K562 (cell line): Measurements from ENCODE around the gene ZBTB26. TPM values are rescaled to one million over a fixed set of nuclear protein-coding genes. Genes with fewer than 3 reads are reported as not detected.

Experiments used
- MED1 ChIP-seq: sonication (generic); formaldehyde crosslinking; IDR thresholded peaks from 2 replicates; pipeline ENCODE4 v1.8.1; 2023; ENCODE audit warnings: missing genetic modification reagents, borderline replicate concordance
- MTA3 ChIP-seq: fragments of 450-650 bp; formaldehyde crosslinking; IDR thresholded peaks from 2 replicates; pipeline ENCODE4 v1.6.1; 2017; ENCODE audit warnings: mild to moderate bottlenecking, borderline replicate concordance
- NCOA4 ChIP-seq: fragments of 450-650 bp; IDR thresholded peaks from 2 replicates; pipeline ENCODE4 v1.6.1; 2018; ENCODE audit warnings: mild to moderate bottlenecking; ENCODE audit not compliant: partially characterized antibody
- SNIP1 ChIP-seq: fragments of 450-650 bp; IDR thresholded peaks from 2 replicates; pipeline ENCODE4 v1.7.1; 2017; ENCODE audit warnings: low read depth, mild to moderate bottlenecking
- TARDBP ChIP-seq: fragments of 450-650 bp; IDR thresholded peaks from 2 replicates; pipeline ENCODE4 v1.6.1; 2016
- TBL1XR1 ChIP-seq, 2 experiments: IDR thresholded peaks; 2 replicates each; pipeline ENCODE4 v1.6.1; 2012; ENCODE audit warnings: improper control_type of control experiment in 2 of 2, low read length in 2 of 2, mild to moderate bottlenecking in 1 of 2
- TCF7 ChIP-seq: sonication (generic); IDR thresholded peaks from 2 replicates; pipeline ENCODE4 v1.6.1; 2016; ENCODE audit warnings: antibody characterized with exemption, borderline replicate concordance
- ZFP30 ChIP-seq: fragments of 250-450 bp; sonication (Bioruptor Pico); IDR thresholded peaks from 2 replicates; pipeline ENCODE4 v1.8.0; 2022; ENCODE audit warnings: moderate library complexity, mild to moderate bottlenecking, inconsistent platforms, borderline replicate concordance
- ZNF217 ChIP-seq: sonication (generic); formaldehyde crosslinking; IDR thresholded peaks from 2 replicates; pipeline ENCODE4 v1.8.0; 2022; ENCODE audit warnings: mild to moderate bottlenecking, missing genetic modification reagents
- ZNF354B ChIP-seq: fragments of 250-450 bp; sonication (Bioruptor Pico); IDR thresholded peaks from 2 replicates; pipeline ENCODE4 v1.4.0; 2020
- ZNF436 ChIP-seq: fragments of 250-450, 450-650 bp; sonication (Bioruptor Pico); formaldehyde crosslinking; IDR thresholded peaks from 2 replicates; pipeline ENCODE4 v1.7.0; 2020; ENCODE audit warnings: mild to moderate bottlenecking
- polyA plus RNA-seq, 8 experiments: library from polyadenylated mRNA; depleted of rRNA in 4 of 8; stranded (reverse) in 5 of 8; unstranded in 3 of 8; fragments of >200 nt; fragmentation: Nextera tagmentation in 2 of 8; fragmentation: Illumina TruSeq in 1 of 8; extraction: Ambion mirVana in 2 of 8; extraction: Trizol in 1 of 8; gene quantifications; 2 replicates each; pipeline versions ENCODE4 v1.2.1 to v1.2.3, GENCODE V29; 2011 to 2014; ENCODE audit warnings: inconsistent platforms in 1 of 8, missing spikeins in 1 of 8
- total RNA-seq, 7 experiments: library from RNA; depleted of rRNA in 6 of 7; stranded (reverse); fragments of >200 nt in 6 of 7; fragmentation: Illumina TruSeq in 2 of 7; extraction: Trizol in 2 of 7; gene quantifications; 2 replicates each; pipeline versions ENCODE4 v1.2.1 to v1.2.3, GENCODE V29; 2011 to 2021; ENCODE audit warnings: low replicate concordance in 1 of 7
- TF ChIP-seq, protein P1 (sequence below): fragments of 200-600 bp; sonication (generic); IDR thresholded peaks from one replicate; pipeline ENCODE4 v1.6.1; 2012; ENCODE audit warnings: mild to moderate bottlenecking, low read depth, low read length, inconsistent platforms
- TF ChIP-seq, protein P2 (sequence below): sonication (generic); formaldehyde crosslinking; IDR thresholded peaks from 2 replicates; pipeline ENCODE4 v1.8.1; 2023; ENCODE audit warnings: mild to moderate bottlenecking, missing genetic modification reagents
- TF ChIP-seq, protein P3 (sequence below): fragments of 450-650 bp; formaldehyde crosslinking; IDR thresholded peaks from 2 replicates; pipeline ENCODE4 v1.4.0; 2022; ENCODE audit warnings: missing genetic modification characterization

ZBTB26 gene
- total and polyA plus RNA-seq, 9 of the 15 experiments (the other 6 are each of a cell fraction or from before 2014, with no cell fraction given), result 2.4 to 20.7 (median 5.0) TPM

DNA sequence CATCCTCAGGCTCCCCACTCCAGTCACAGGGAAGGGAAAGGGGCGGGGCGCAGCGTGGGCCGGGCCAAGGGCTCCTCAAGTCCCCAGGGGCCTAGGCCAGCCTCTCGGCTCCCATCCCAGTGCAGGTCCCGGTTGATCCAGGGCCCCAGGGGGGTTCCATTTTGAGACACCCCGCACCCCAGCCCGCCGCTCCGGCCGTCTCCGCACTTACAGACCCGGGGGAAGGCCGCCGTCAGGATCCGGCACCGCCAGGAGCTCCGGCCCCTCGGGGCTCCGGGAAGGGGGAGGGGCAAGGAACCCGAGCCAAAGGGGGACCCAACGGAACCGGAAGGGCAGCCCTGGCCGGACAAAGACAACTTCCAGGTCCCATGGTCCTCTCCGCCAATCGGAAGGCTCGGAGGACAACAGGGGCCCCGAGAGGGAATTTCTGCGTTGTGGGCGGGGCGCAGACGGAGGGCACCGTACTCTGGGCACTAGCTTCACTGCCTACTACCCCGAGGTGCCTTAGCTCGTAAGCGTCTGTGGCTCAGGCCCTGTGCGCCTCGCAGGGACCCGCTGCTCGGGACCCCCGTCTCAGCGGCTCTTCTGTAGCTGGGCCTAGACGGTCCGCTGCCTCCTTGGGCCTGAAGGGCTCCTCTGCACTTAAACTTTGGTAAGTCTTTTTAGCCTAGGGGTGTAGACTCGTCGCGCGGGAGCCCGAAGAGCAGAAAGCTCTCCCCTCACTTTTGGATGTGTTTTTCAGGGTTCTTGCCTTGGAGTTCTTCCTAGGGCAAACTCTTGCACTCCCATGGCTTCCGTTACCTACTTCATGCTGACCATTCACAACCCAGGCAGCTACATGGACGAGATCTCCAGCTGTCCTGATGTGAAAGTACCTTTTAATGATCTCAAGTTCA lies at the start of gene ZBTB26 (continued):
- TF ChIP-seq, protein P1, sequence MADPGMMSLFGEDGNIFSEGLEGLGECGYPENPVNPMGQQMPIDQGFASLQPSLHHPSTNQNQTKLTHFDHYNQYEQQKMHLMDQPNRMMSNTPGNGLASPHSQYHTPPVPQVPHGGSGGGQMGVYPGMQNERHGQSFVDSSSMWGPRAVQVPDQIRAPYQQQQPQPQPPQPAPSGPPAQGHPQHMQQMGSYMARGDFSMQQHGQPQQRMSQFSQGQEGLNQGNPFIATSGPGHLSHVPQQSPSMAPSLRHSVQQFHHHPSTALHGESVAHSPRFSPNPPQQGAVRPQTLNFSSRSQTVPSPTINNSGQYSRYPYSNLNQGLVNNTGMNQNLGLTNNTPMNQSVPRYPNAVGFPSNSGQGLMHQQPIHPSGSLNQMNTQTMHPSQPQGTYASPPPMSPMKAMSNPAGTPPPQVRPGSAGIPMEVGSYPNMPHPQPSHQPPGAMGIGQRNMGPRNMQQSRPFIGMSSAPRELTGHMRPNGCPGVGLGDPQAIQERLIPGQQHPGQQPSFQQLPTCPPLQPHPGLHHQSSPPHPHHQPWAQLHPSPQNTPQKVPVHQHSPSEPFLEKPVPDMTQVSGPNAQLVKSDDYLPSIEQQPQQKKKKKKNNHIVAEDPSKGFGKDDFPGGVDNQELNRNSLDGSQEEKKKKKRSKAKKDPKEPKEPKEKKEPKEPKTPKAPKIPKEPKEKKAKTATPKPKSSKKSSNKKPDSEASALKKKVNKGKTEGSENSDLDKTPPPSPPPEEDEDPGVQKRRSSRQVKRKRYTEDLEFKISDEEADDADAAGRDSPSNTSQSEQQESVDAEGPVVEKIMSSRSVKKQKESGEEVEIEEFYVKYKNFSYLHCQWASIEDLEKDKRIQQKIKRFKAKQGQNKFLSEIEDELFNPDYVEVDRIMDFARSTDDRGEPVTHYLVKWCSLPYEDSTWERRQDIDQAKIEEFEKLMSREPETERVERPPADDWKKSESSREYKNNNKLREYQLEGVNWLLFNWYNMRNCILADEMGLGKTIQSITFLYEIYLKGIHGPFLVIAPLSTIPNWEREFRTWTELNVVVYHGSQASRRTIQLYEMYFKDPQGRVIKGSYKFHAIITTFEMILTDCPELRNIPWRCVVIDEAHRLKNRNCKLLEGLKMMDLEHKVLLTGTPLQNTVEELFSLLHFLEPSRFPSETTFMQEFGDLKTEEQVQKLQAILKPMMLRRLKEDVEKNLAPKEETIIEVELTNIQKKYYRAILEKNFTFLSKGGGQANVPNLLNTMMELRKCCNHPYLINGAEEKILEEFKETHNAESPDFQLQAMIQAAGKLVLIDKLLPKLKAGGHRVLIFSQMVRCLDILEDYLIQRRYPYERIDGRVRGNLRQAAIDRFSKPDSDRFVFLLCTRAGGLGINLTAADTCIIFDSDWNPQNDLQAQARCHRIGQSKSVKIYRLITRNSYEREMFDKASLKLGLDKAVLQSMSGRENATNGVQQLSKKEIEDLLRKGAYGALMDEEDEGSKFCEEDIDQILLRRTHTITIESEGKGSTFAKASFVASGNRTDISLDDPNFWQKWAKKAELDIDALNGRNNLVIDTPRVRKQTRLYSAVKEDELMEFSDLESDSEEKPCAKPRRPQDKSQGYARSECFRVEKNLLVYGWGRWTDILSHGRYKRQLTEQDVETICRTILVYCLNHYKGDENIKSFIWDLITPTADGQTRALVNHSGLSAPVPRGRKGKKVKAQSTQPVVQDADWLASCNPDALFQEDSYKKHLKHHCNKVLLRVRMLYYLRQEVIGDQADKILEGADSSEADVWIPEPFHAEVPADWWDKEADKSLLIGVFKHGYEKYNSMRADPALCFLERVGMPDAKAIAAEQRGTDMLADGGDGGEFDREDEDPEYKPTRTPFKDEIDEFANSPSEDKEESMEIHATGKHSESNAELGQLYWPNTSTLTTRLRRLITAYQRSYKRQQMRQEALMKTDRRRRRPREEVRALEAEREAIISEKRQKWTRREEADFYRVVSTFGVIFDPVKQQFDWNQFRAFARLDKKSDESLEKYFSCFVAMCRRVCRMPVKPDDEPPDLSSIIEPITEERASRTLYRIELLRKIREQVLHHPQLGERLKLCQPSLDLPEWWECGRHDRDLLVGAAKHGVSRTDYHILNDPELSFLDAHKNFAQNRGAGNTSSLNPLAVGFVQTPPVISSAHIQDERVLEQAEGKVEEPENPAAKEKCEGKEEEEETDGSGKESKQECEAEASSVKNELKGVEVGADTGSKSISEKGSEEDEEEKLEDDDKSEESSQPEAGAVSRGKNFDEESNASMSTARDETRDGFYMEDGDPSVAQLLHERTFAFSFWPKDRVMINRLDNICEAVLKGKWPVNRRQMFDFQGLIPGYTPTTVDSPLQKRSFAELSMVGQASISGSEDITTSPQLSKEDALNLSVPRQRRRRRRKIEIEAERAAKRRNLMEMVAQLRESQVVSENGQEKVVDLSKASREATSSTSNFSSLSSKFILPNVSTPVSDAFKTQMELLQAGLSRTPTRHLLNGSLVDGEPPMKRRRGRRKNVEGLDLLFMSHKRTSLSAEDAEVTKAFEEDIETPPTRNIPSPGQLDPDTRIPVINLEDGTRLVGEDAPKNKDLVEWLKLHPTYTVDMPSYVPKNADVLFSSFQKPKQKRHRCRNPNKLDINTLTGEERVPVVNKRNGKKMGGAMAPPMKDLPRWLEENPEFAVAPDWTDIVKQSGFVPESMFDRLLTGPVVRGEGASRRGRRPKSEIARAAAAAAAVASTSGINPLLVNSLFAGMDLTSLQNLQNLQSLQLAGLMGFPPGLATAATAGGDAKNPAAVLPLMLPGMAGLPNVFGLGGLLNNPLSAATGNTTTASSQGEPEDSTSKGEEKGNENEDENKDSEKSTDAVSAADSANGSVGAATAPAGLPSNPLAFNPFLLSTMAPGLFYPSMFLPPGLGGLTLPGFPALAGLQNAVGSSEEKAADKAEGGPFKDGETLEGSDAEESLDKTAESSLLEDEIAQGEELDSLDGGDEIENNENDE, result no peak
- TF ChIP-seq, protein P2, sequence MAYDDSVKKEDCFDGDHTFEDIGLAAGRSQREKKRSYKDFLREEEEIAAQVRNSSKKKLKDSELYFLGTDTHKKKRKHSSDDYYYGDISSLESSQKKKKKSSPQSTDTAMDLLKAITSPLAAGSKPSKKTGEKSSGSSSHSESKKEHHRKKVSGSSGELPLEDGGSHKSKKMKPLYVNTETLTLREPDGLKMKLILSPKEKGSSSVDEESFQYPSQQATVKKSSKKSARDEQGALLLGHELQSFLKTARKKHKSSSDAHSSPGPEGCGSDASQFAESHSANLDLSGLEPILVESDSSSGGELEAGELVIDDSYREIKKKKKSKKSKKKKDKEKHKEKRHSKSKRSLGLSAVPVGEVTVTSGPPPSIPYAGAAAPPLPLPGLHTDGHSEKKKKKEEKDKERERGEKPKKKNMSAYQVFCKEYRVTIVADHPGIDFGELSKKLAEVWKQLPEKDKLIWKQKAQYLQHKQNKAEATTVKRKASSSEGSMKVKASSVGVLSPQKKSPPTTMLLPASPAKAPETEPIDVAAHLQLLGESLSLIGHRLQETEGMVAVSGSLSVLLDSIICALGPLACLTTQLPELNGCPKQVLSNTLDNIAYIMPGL (CRISPR knock-in tag), result no peak
- TF ChIP-seq ZFP30 (no peak), NCOA4 (no peak), SNIP1 (no peak), TBL1XR1 (IDR thresholded peaks at IDR 0.05; ENCODE audit: low read length in 2 of 2) (no peak), MED1 (CRISPR knock-in tag) (no peak), MTA3 (peak; percentile 67; the same call in 1 of the 2 replicates), TARDBP (no peak), ZNF354B (CRISPR knock-in tag) (no peak), TCF7 (no peak), ZNF436 (CRISPR knock-in tag) (no peak), ZNF217 (CRISPR knock-in tag) (no peak)
- TF ChIP-seq, protein P3, sequence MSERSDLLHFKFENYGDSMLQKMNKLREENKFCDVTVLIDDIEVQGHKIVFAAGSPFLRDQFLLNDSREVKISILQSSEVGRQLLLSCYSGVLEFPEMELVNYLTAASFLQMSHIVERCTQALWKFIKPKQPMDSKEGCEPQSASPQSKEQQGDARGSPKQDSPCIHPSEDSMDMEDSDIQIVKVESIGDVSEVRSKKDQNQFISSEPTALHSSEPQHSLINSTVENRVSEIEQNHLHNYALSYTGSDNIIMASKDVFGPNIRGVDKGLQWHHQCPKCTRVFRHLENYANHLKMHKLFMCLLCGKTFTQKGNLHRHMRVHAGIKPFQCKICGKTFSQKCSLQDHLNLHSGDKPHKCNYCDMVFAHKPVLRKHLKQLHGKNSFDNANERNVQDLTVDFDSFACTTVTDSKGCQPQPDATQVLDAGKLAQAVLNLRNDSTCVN, result no peak
